Dendritic cell treated with granulocyte-macrophage colony-stimulating factor and Interleukin-4, amounts not matched to agents 40 ng/mL and 50 ng/mL, for 4 days (primary cell): ENCODE data around the gene HSPB7.
"Not testable (repeated sequence)": the region's sequence is repeated elsewhere in the genome, so short reads cannot be mapped to it uniquely, and the experiment has no call there.

Experiments used
- H3K27ac Mint-ChIP-seq: one replicate; pipeline ENCODE4 v1.8.0; 2022; ENCODE audit warnings: mild to moderate bottlenecking, mixed read lengths
- H3K27me3 Mint-ChIP-seq: one replicate; pipeline ENCODE4 v1.8.0; 2022; ENCODE audit warnings: mild to moderate bottlenecking, mixed read lengths
- H3K36me3 Mint-ChIP-seq: one replicate; pipeline ENCODE4 v1.8.0; 2022; ENCODE audit warnings: low read depth, mixed read lengths
- H3K4me1 Mint-ChIP-seq: one replicate; pipeline ENCODE4 v1.8.0; 2022; ENCODE audit warnings: low read depth, mixed read lengths
- H3K4me3 Mint-ChIP-seq: one replicate; pipeline ENCODE4 v1.8.0; 2022; ENCODE audit warnings: mild to moderate bottlenecking, moderate library complexity, mixed read lengths
- H3K9me3 Mint-ChIP-seq: one replicate; pipeline ENCODE4 v1.8.0; 2022; ENCODE audit warnings: mixed read lengths
- intact Hi-C: fragments of 100-400 bp; cut with micrococcal nuclease; formaldehyde crosslinking; loops from one replicate; pipeline ENCODE4 v1.15.0; 2022

HSPB7 gene

GRCh38 chr1:16021681-16022080 is 3.8 kb upstream of the HSPB7 start, which contains the start of gene CLCNKA:
TSS of gene CLCNKA (plus strand) at chr1:16022036. CDS start at chr1:16022620, 584 bp downstream.
- H3K4me1 Mint-ChIP-seq = peaks cover 12% of the 10 kb centered on the region
- peak within 1 kb of the TSS; percentile 5 for H3K27ac Mint-ChIP-seq
- intact Hi-C loops = no loop called here
- no peaks in the 10 kb centered on the region for H3K9me3 Mint-ChIP-seq
- H3K36me3 Mint-ChIP-seq = no peaks in the 10 kb centered on the region
- no peak within 1 kb of the TSS for H3K4me3 Mint-ChIP-seq
- H3K27me3 Mint-ChIP-seq = peaks cover 46% of the 10 kb centered on the region

- H3K9me3 Mint-ChIP-seq, H3K4me3 Mint-ChIP-seq, H3K36me3 Mint-ChIP-seq, H3K27ac Mint-ChIP-seq, intact Hi-C loops: not testable (repeated sequence)
- Mint-ChIP-seq H3K4me1 (peaks cover 12% of the 10 kb centered on the region), H3K27me3 (peaks cover 43% of the 10 kb centered on the region)
Measured at GRCh38 chr1:16020878-16021277, 3.0 kb upstream of the HSPB7 start.

- H3K27ac Mint-ChIP-seq = no peak overlapping the region
- H3K4me3 Mint-ChIP-seq = no peak overlapping the region
- H3K4me1 Mint-ChIP-seq = peaks cover 12% of the 10 kb centered on the region
- no peaks in the 10 kb centered on the region for H3K36me3 Mint-ChIP-seq
- no peaks in the 10 kb centered on the region for H3K9me3 Mint-ChIP-seq
- peaks cover 44% of the 10 kb centered on the region for H3K27me3 Mint-ChIP-seq
- intact Hi-C loops = no loop called here
Measured at GRCh38 chr1:16020325-16020724, 2.5 kb upstream of the HSPB7 start.

GRCh38 chr1:16019644-16020277 is 1.9 kb upstream of the HSPB7 start:
- Mint-ChIP-seq H3K4me1 (peaks cover 17% of the 10 kb centered on the region), H3K27me3 (peaks cover 49% of the 10 kb centered on the region), H3K4me3 (no peak overlapping the region), H3K9me3 (no peaks in the 10 kb centered on the region), H3K27ac (no peak overlapping the region), H3K36me3 (no peaks in the 10 kb centered on the region)
- intact Hi-C loops = no loop called here

GRCh38 chr1:16018749-16019643 is 1.2 kb upstream of the HSPB7 start:
- Mint-ChIP-seq H3K4me3 (no peak overlapping the region), H3K27me3 (peaks cover 54% of the 10 kb centered on the region), H3K36me3 (no peaks in the 10 kb centered on the region), H3K27ac (no peak overlapping the region), H3K9me3 (no peaks in the 10 kb centered on the region), H3K4me1 (peaks cover 23% of the 10 kb centered on the region)
- intact Hi-C loops = no loop called here

- intact Hi-C loops = no loop called here
- Mint-ChIP-seq H3K27me3 (peaks cover 57% of the 10 kb centered on the region), H3K4me1 (peaks cover 23% of the 10 kb centered on the region), H3K9me3 (no peaks in the 10 kb centered on the region), H3K36me3 (no peaks in the 10 kb centered on the region), H3K27ac (no peak overlapping the region), H3K4me3 (no peak overlapping the region)
Measured at GRCh38 chr1:16018308-16018707, 465 bp upstream of the HSPB7 start.

- no peak overlapping the region for H3K4me3 Mint-ChIP-seq
- no peaks in the 10 kb centered on the region for H3K36me3 Mint-ChIP-seq
- no peaks in the 10 kb centered on the region for H3K9me3 Mint-ChIP-seq
- peaks cover 55% of the 10 kb centered on the region for H3K27me3 Mint-ChIP-seq
- intact Hi-C loops = no loop called here
- no peak overlapping the region for H3K27ac Mint-ChIP-seq
- H3K4me1 Mint-ChIP-seq = peaks cover 28% of the 10 kb centered on the region
Measured at GRCh38 chr1:16017076-16017460, 775 bp downstream of the HSPB7 start.

- H3K27me3 Mint-ChIP-seq = peaks cover 48% of the 10 kb centered on the region
- no peak overlapping the region for H3K27ac Mint-ChIP-seq
- H3K36me3 Mint-ChIP-seq = no peaks in the 10 kb centered on the region
- H3K9me3 Mint-ChIP-seq = no peaks in the 10 kb centered on the region
- no peak overlapping the region for H3K4me3 Mint-ChIP-seq
- intact Hi-C loops = no loop called here
- H3K4me1 Mint-ChIP-seq = peaks cover 28% of the 10 kb centered on the region
Measured at GRCh38 chr1:16015960-16016901, 1.6 kb downstream of the HSPB7 start.

- intact Hi-C loops = no loop called here
- no peaks in the 10 kb centered on the region for H3K9me3 Mint-ChIP-seq
- peaks cover 28% of the 10 kb centered on the region for H3K4me1 Mint-ChIP-seq
- no peaks in the 10 kb centered on the region for H3K36me3 Mint-ChIP-seq
- H3K4me3 Mint-ChIP-seq = no peak overlapping the region
- peaks cover 48% of the 10 kb centered on the region for H3K27me3 Mint-ChIP-seq
- no peak overlapping the region for H3K27ac Mint-ChIP-seq
Measured at GRCh38 chr1:16015491-16015890, 2.4 kb downstream of the HSPB7 start.

GRCh38 chr1:16014509-16015482 is 3.0 kb downstream of the HSPB7 start:
- Mint-ChIP-seq H3K9me3 (no peaks in the 10 kb centered on the region), H3K4me1 (peaks cover 28% of the 10 kb centered on the region), H3K27ac (no peak overlapping the region), H3K4me3 (no peak overlapping the region), H3K27me3 (peaks cover 44% of the 10 kb centered on the region), H3K36me3 (no peaks in the 10 kb centered on the region)
- intact Hi-C loops = no loop called here

GRCh38 chr1:16013908-16014258 is 4.0 kb downstream of the HSPB7 start:
- intact Hi-C loops = no loop called here
- Mint-ChIP-seq H3K27me3 (peaks cover 40% of the 10 kb centered on the region), H3K4me3 (no peak overlapping the region), H3K4me1 (peaks cover 28% of the 10 kb centered on the region), H3K36me3 (no peaks in the 10 kb centered on the region), H3K9me3 (no peaks in the 10 kb centered on the region), H3K27ac (no peak overlapping the region)

- Mint-ChIP-seq H3K27me3 (peaks cover 37% of the 10 kb centered on the region), H3K4me1 (peaks cover 26% of the 10 kb centered on the region), H3K4me3 (peak overlapping the region; percentile 43), H3K9me3 (no peaks in the 10 kb centered on the region), H3K36me3 (no peaks in the 10 kb centered on the region), H3K27ac (no peak overlapping the region)
- intact Hi-C loops = no loop called here
Measured at GRCh38 chr1:16013220-16013907, 4.5 kb downstream of the HSPB7 start.
